ENCODE measurements around the gene MKX. TPM values are rescaled to one million over a fixed set of nuclear protein-coding genes. Genes with fewer than 3 reads are reported as not detected.

MKX gene
- total and polyA plus RNA-seq, 2 donors (not counting 3 experiments of a cell fraction or from before 2014, with no cell fraction given): not detected

DNA sequence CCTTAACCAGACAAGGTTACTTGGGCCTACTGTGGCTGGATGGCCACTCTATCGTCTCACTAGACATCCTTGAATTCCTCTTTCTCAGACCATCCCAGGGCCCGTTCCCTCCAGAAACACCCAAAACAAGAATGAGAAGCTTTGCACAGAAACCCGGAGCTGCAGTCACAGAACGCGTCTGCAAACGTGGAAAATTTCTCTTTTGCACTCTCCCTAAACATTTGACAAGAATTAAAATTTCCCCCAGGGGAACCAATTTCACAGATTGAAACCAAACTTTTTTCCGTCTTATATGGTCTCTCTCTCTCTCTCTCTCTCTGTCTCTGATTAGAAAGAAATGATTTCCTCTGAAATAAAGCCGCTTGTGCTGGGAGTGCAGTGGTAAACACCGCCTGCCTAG is 120.7 kb downstream of the MKX start:
- H3K4me1 ChIP-seq (ENCODE audit: control insufficient read depth, extremely low read depth, insufficient read depth, low read length): no peaks in the 10 kb centered on the region
- H3K9me3 ChIP-seq (replicated peaks; ENCODE audit: control insufficient read depth, insufficient read depth, low read length): no peaks in the 10 kb centered on the region
- no peaks in the 10 kb centered on the region for H4K20me1 ChIP-seq (replicated peaks; ENCODE audit: control insufficient read depth, extremely low read depth, insufficient read depth, low read length)
- FAIRE-seq: no peak
- H3K4me2 ChIP-seq (ENCODE audit: insufficient read depth, low read length): no peak overlapping the region
- H3K9me1 ChIP-seq (replicated peaks; ENCODE audit: control insufficient read depth, extremely low read depth, insufficient read depth, low read length): no peaks in the 10 kb centered on the region
- no TSS peak for BruUV-seq (replicated peaks)
- dilution Hi-C loops (cut with MboI; ENCODE audit: extremely low pct_ligation_motif_present, low sequenced_read_pairs) (no loop called here), intact Hi-C loops (cut with micrococcal nuclease) (no loop called here)
- no peak overlapping the region for H3K4me3 ChIP-seq (replicated peaks in 1 of 3; ENCODE audit: insufficient read depth in 1 of 3, low read depth in 1 of 3, low read length in 3 of 3)
- no peaks in the 10 kb centered on the region for H3K79me2 ChIP-seq (ENCODE audit: control insufficient read depth, insufficient read depth, low read length)
- DNase-seq (ENCODE audit: low read depth, low spot score): no peak
- no peak overlapping the region for H3K9ac ChIP-seq (replicated peaks; ENCODE audit: extremely low read depth, insufficient read depth, low read length)
- no peaks in the 10 kb centered on the region for H3K36me3 ChIP-seq (ENCODE audit: control insufficient read depth in 2 of 2, extremely low read depth in 1 of 2, insufficient read depth in 2 of 2, low read length in 2 of 2)
- H2AFZ ChIP-seq (ENCODE audit: low read depth, low read length): no peak overlapping the region
- H3K27me3 ChIP-seq (ENCODE audit: control insufficient read depth in 2 of 2, insufficient read depth in 2 of 2, low read length in 2 of 2): peaks cover 0 to 3% of the 10 kb centered on the region in 2 experiments
- POLR2A ChIA-PET: no interaction called here
- CTCF ChIA-PET: no interaction called here
- H3K27ac ChIP-seq (ENCODE audit: insufficient read depth, low read depth, low read length): no peak overlapping the region
- TF ChIP-seq JUN (IDR thresholded peaks at IDR 0.05; ENCODE audit: borderline replicate concordance, insufficient read depth, insufficient read length, low read depth) (no peak), CTCF (IDR thresholded peaks at IDR 0.05; ENCODE audit: extremely low read depth in 1 of 2, insufficient read depth in 1 of 2, low read depth in 1 of 2, low read length in 2 of 2) (no peak), GATA2 (IDR thresholded peaks at IDR 0.05; ENCODE audit: insufficient read depth, insufficient read length, low read depth, low read length) (no peak), FOS (IDR thresholded peaks at IDR 0.05; ENCODE audit: borderline replicate concordance, insufficient read depth, low read length) (no peak), EZH2 (IDR thresholded peaks at IDR 0.05; ENCODE audit: borderline replicate concordance, low read depth, low read length, severe bottlenecking) (no peak), POLR2AphosphoS5 (IDR thresholded peaks at IDR 0.05; ENCODE audit: insufficient read depth, low read depth, low read length) (no peak)

Small RNA genes lying within 50 kb of the gene (small RNA-seq; reads per million reads assigned to genes)
- not detected for gene RN7SKP132 (ENCODE audit: insufficient read depth, insufficient read length, low read depth, low replicate concordance)

Other genes with a start within 250 kb of the MKX start
- gene RAB18, start 241.5 kb downstream of the MKX start, total RNA-seq: 108 TPM in 2 replicates
- gene RAB18, start 241.5 kb downstream of the MKX start, polyA plus RNA-seq: 14.6 and 20.4 TPM in 2 replicates

All from endothelial cell of umbilical vein (primary cell).